ENCODE results near the gene GCHFR.

The GCHFR gene

DNA sequence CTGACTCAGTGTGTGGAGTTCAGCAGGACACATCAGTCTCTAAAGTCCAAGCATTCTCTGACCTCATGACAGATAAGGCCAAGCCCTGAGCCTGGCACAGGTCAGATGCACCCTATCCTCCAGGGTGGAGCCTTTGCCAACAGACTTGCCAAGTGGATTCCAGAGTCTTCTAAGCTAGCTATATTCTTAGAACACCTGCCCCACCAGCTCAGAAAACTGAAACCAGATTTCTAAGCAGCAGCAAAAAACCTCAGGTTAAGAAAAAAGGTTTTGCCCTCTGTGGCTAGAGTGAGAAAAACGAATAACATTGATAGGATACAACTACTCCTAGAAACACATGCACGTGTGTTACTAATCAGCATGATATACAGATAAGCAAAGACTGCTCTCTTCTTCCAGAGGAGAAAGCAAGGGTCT is 20.4 kb upstream of the GCHFR start:
- Histone ChIP-seq H3K9me3 (ENCODE audit: insufficient read depth, low read depth, low read length) (no peaks in the 10 kb centered on the region), H3K36me3 (ENCODE audit: insufficient read depth, low read depth, low read length) (peaks cover 37% of the 10 kb centered on the region; the same call in 1 of the 2 replicates), H3K27me3 (ENCODE audit: insufficient read depth, low read length) (no peaks in the 10 kb centered on the region), H3K4me3 (ENCODE audit: low read length) (no peak overlapping the region), H3K9ac (ENCODE audit: low read depth, low read length) (no peak overlapping the region), H3K27ac (ENCODE audit: low read length) (no peak overlapping the region), H3K4me1 (ENCODE audit: insufficient read depth, low read length) (peaks cover 23% of the 10 kb centered on the region)

DNA sequence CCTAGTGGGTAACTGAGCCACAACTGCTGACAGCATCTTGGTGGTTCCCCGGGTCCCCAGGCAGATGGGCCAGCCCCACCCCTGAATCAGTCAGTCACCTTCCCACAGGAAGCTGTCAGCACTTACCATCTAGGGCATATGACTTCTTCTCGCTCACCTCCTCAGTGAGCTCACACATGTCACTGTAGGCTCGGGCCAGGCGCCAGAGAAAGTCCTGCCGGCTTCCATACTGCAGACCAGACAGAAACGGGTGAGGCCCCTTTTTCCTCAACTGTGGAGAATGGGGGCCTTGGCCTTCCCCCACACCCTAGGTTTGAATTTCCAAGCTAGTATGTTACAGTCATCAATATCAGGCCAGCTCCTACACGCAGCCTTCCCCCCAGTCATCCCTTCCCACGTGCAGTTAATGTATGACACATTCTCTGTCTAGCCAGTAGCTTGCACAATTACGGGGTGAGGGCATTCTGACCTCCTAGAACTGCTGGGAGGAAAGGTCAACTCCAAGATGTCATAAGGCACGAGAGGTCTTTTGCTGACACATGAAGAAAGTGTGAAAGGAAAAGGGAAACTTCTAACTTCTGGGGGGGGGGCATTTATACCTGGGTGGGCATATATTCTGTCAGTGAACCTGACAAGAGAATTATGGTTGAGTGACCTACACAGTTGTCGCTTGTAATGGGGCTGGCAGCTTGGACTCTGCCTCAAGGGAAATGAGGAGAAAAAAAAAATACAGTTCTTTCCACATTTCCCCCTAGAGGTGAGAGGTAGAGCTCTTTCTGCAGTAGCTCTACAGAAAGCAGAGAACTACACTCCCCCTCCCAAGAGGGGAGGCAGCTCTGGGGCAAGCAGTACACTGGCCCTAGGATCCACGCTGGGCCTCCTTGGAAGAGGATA is 19.7 kb upstream of the GCHFR start:
- H3K9me3 ChIP-seq (ENCODE audit: insufficient read depth, low read depth, low read length): no peaks in the 10 kb centered on the region
- H3K4me1 ChIP-seq (ENCODE audit: insufficient read depth, low read length): peaks cover 18% of the 10 kb centered on the region; the same call in 1 of the 2 replicates
- no peak overlapping the region for H3K9ac ChIP-seq (ENCODE audit: low read depth, low read length)
- H3K27ac ChIP-seq (ENCODE audit: low read length): no peak overlapping the region
- no peaks in the 10 kb centered on the region for H3K27me3 ChIP-seq (ENCODE audit: insufficient read depth, low read length)
- H3K36me3 ChIP-seq (ENCODE audit: insufficient read depth, low read depth, low read length): peaks cover 35% of the 10 kb centered on the region; the same call in 1 of the 2 replicates
- no peak overlapping the region for H3K4me3 ChIP-seq (ENCODE audit: low read length)

DNA sequence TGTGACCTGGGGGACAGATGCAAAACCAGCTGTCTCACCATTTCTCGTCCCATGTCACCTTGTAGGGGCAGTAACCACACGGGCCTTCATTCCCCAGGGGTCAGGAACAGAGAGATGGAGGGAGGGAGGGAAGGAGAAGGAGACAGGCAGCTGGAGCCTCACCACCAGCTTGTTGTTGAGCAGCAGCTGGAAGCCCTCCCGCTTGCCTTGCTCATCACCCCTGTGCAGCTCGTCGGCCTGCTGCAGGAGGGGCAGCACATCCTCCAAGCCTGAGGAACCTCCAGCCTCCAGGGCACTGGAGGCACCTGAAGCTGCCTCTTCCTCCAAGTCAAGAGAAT is 19.1 kb upstream of the GCHFR start:
- Histone ChIP-seq H3K36me3 (ENCODE audit: insufficient read depth, low read depth, low read length) (peaks cover 30% of the 10 kb centered on the region; the same call in 1 of the 2 replicates), H3K4me3 (ENCODE audit: low read length) (no peak overlapping the region), H3K27me3 (ENCODE audit: insufficient read depth, low read length) (no peaks in the 10 kb centered on the region), H3K4me1 (ENCODE audit: insufficient read depth, low read length) (peaks cover 12% of the 10 kb centered on the region; the same call in 1 of the 2 replicates), H3K9ac (ENCODE audit: low read depth, low read length) (no peak overlapping the region), H3K9me3 (ENCODE audit: insufficient read depth, low read depth, low read length) (no peaks in the 10 kb centered on the region), H3K27ac (ENCODE audit: low read length) (no peak overlapping the region)

DNA sequence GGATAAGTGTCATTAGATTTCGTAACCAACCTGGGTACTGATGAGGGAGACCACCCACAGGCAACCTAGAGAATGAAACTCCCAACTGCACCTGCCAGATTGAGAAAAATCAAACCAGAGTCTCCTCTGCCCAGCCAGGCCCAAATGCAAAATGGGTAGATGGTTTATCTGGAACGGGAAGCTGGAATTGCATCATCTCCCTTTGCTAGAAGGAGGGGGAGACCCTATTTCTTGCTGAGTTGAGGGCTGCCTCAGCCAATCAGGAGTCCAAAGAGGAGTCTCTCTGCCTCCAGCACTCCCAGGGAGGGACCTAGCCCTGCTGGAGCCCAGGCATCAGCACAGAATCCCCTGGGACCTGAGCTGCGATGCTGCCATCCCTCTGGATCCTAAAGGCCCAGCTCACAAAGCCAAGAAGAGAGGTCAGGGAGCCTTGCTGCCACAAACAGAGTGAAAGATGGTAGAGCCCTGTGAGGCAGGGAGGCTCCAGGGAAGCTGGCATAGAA is 16.9 kb upstream of the GCHFR start:
- Histone ChIP-seq H3K27ac (ENCODE audit: low read length) (no peak overlapping the region), H3K9me3 (ENCODE audit: insufficient read depth, low read depth, low read length) (no peaks in the 10 kb centered on the region), H3K36me3 (ENCODE audit: insufficient read depth, low read depth, low read length) (peaks cover 34% of the 10 kb centered on the region; the same call in 1 of the 2 replicates), H3K4me1 (ENCODE audit: insufficient read depth, low read length) (no peaks in the 10 kb centered on the region), H3K4me3 (ENCODE audit: low read length) (no peak overlapping the region), H3K9ac (ENCODE audit: low read depth, low read length) (no peak overlapping the region), H3K27me3 (ENCODE audit: insufficient read depth, low read length) (no peaks in the 10 kb centered on the region)

DNA sequence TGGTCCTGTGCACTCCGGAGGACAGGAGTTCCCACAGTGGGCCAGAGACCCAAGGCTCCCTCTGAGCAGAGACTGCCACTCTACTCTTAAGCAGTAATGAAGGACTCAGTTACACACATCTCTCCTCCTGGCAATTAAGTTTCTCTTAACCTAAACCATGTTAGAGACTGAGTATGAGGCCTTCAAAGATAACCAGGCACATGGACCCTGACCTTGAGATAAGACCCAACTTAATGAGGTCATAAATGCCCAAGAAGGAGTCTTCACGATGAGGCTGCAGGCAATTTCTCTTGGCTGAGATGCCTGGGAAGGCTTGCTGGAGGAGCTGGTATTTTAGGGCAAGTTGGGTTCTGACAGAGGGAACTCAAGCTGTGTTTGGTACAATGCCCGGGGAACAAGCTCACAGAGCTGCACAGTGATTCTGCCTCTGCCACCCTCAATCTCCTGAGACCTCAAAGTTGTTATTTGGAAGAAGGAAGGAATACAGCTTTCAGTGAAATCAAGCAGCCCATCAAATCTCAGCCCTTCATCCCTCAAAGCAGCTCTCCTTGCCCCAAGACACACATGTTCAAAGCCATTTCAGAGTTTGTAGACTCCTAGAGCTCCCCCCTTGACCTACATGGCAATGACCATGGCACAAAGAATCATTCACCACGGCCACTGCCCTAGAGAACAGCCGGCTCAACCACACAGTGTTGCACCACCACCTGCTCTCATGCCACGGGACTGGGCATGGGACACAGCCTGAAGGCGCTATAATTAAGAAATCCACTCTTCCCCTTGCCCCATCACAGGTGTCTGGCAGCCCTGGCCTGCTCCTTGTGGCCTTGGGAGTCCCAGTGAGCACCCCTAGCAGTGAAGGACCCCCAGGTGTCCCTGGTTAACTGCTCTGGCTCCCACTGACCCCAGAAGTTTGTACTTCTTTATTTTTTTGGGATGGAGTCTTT is 15.9 kb upstream of the GCHFR start:
- no peak overlapping the region for H3K9ac ChIP-seq (ENCODE audit: low read depth, low read length)
- no peaks in the 10 kb centered on the region for H3K27me3 ChIP-seq (ENCODE audit: insufficient read depth, low read length)
- no peaks in the 10 kb centered on the region for H3K4me1 ChIP-seq (ENCODE audit: insufficient read depth, low read length)
- no peaks in the 10 kb centered on the region for H3K9me3 ChIP-seq (ENCODE audit: insufficient read depth, low read depth, low read length)
- peaks cover 30% of the 10 kb centered on the region; the same call in 1 of the 2 replicates for H3K36me3 ChIP-seq (ENCODE audit: insufficient read depth, low read depth, low read length)
- no peak overlapping the region for H3K4me3 ChIP-seq (ENCODE audit: low read length)
- no peak overlapping the region for H3K27ac ChIP-seq (ENCODE audit: low read length)

DNA sequence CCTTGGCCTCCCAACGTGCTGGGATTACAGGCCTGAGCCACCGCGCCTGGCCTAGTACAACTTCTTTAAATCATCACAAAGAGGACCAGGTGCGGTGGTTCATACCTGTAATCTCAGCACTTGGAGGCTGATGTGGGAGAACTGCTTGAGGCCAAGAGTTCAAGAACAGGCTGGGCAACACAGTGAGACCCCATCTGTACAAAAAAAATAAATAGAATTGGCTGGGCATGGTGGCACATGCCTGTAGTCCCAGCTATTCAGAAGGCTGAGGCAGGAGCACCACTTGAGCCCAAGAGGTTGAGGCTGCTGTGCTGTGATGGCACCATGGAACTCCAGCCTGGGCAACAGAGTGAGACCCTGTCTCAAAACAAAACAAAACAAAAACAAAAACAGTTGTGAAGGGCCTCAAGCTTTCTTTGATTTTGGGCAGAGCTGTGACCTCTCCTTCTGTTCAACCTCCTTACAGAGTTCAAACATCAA is 14.7 kb upstream of the GCHFR start:
- H3K27me3 ChIP-seq (ENCODE audit: insufficient read depth, low read length): no peaks in the 10 kb centered on the region
- H3K9me3 ChIP-seq (ENCODE audit: insufficient read depth, low read depth, low read length): no peaks in the 10 kb centered on the region
- no peaks in the 10 kb centered on the region for H3K4me1 ChIP-seq (ENCODE audit: insufficient read depth, low read length)
- no peak overlapping the region for H3K4me3 ChIP-seq (ENCODE audit: low read length)
- H3K9ac ChIP-seq (ENCODE audit: low read depth, low read length): no peak overlapping the region
- H3K36me3 ChIP-seq (ENCODE audit: insufficient read depth, low read depth, low read length): peaks cover 20% of the 10 kb centered on the region; the same call in 1 of the 2 replicates
- no peak overlapping the region for H3K27ac ChIP-seq (ENCODE audit: low read length)

DNA sequence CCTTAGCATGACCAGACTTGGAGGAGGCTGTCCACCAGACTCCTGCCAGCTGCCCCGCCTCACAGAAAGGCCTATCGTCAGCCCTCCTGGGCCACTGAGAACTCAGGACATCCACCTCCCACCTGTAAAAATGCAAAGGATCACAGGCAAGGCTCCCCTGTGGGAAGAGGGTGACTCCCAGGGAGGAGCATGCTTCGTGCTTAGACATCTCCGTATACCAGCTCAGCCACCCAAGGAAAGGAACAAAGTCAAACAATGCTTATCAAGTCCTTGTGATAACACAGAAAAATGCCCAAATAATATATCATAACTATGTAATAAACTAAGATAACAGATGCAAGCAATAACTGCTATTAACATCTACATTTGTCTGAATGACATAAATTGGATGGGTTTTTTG is 13.0 kb upstream of the GCHFR start:
- H3K36me3 ChIP-seq (ENCODE audit: insufficient read depth, low read depth, low read length): peaks cover 14% of the 10 kb centered on the region; the same call in 1 of the 2 replicates

DNA sequence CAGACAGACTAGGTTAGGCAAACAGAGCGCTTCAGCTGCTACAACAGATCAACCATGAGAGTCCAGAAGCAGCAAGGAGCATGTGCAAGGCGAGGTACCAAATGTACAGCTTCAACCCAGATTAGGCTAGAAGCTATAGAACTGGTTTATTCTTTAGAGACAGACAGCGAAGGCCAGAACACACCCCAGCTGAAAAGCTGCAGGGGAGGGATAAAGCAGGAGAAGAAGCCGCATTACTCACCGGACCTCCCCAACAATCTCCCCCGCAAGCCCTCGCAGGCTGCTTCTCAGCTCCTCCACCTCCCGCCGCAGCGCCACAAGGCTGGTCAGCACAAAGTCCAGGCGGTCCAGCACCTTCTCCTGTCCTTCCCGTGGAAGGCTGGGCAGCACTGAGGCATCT is 12.1 kb upstream of the GCHFR start:
- no peaks in the 10 kb centered on the region for H3K9me3 ChIP-seq (ENCODE audit: insufficient read depth, low read depth, low read length)
- H3K4me3 ChIP-seq (ENCODE audit: low read length): no peak overlapping the region
- no peak overlapping the region for H3K27ac ChIP-seq (ENCODE audit: low read length)
- H3K4me1 ChIP-seq (ENCODE audit: insufficient read depth, low read length): no peaks in the 10 kb centered on the region; the same call in 1 of the 2 replicates
- peaks cover 14% of the 10 kb centered on the region; the same call in 1 of the 2 replicates for H3K36me3 ChIP-seq (ENCODE audit: insufficient read depth, low read depth, low read length)
- no peak overlapping the region for H3K9ac ChIP-seq (ENCODE audit: low read depth, low read length)
- H3K27me3 ChIP-seq (ENCODE audit: insufficient read depth, low read length): no peaks in the 10 kb centered on the region

More for the DNA sequence above, 13.0 kb upstream of the GCHFR start:
- H3K27ac ChIP-seq (ENCODE audit: low read length): no peak overlapping the region
- H3K27me3 ChIP-seq (ENCODE audit: insufficient read depth, low read length): no peaks in the 10 kb centered on the region
- H3K4me3 ChIP-seq (ENCODE audit: low read length): no peak overlapping the region
- no peak overlapping the region for H3K9ac ChIP-seq (ENCODE audit: low read depth, low read length)
- H3K9me3 ChIP-seq (ENCODE audit: insufficient read depth, low read depth, low read length): no peaks in the 10 kb centered on the region
- H3K4me1 ChIP-seq (ENCODE audit: insufficient read depth, low read length): no peaks in the 10 kb centered on the region; the same call in 1 of the 2 replicates

DNA sequence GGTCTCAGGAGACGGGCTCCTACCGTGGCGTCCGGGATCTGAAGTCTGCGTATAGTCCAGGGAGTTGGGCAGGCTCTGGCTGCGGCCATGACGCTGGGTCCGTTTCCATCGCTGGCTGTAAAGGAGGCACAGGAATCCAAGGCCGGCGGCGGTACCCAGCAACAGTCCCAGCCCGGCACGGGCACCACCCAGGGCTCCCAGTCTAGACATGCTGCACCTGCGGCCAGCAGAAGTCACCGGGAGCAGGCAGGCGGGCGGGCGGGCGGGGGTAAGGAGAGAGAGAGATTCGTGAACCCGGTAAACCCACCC is 9.3 kb upstream of the GCHFR start:
- Histone ChIP-seq H3K9ac (ENCODE audit: low read depth, low read length) (peak overlapping the region; percentile 97; the same call in 1 of the 2 replicates), H3K9me3 (ENCODE audit: insufficient read depth, low read depth, low read length) (no peaks in the 10 kb centered on the region), H3K27ac (ENCODE audit: low read length) (no peak overlapping the region), H3K4me1 (ENCODE audit: insufficient read depth, low read length) (no peaks in the 10 kb centered on the region; the same call in 1 of the 2 replicates), H3K36me3 (ENCODE audit: insufficient read depth, low read depth, low read length) (peaks cover 14% of the 10 kb centered on the region; the same call in 1 of the 2 replicates), H3K27me3 (ENCODE audit: insufficient read depth, low read length) (no peaks in the 10 kb centered on the region), H3K4me3 (ENCODE audit: low read length) (peak overlapping the region; percentile 86)

DNA sequence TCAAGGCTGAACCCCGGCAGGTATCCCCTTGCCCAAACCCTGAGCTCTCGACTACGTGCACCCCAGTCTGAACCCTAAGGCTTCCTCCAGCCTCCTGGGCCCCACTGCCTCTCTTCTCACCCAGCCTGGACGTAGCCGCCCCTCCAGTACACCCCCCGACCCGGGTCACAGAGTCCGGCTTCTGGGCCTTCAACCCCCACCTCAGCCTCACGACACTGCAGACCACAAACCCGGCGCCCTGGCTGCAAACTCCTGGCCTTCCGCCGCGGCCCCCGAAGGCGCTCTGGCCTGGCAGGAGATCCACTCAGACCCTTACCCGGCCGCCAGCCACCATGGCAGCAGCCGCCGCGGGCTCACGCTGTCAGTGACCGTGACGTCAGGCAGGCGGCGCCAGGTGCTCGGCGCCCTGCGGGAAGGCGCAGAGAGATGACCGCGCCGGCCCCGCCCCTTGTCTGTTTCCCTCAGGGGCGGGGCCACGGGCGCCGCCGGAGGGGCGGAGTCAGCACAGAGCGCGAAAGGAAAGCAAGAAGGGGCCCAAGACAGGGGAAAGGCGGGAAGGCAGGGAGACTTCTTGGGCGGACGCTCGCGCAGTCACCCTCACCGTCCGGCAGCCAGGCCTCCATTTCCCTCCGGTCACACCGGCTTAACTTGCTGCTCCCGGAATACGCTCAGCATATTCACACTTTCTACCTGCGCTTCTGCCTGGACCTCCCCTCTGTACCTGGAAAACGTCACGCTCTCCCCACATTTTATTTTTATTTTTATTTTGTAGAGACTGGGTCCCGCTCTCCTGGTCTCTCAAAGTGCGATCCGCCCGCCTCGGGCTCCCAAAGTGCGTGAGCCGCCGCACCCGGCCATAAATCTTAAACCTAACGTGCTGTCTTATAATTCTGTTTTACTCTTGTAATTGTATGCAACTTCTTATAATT is 8.7 kb upstream of the GCHFR start, which contains the start of gene RMDN3:
RMDN3 (minus strand) TSS at position 372 of the 929 bp plus-strand sequence. CDS start 471 bp downstream, outside the sequence.
- H3K27me3 ChIP-seq (ENCODE audit: insufficient read depth, low read length): no peaks in the 10 kb centered on the region
- H3K36me3 ChIP-seq (ENCODE audit: insufficient read depth, low read depth, low read length): peaks cover 14% of the 10 kb centered on the region; the same call in 1 of the 2 replicates
- no peaks in the 10 kb centered on the region; the same call in 1 of the 2 replicates for H3K4me1 ChIP-seq (ENCODE audit: insufficient read depth, low read length)
- H3K27ac ChIP-seq (ENCODE audit: low read length): peak within 1 kb of the TSS; percentile 73
- peak within 1 kb of the TSS; percentile 86 for H3K4me3 ChIP-seq (ENCODE audit: low read length)
- H3K9ac ChIP-seq (ENCODE audit: low read depth, low read length): peak within 1 kb of the TSS; percentile 97
- H3K9me3 ChIP-seq (ENCODE audit: insufficient read depth, low read depth, low read length): no peaks in the 10 kb centered on the region

Measured in iPS-20b (cell line).